ENCODE results near the gene CCDC86.
A peak's percentile ranks its signal among the peaks of the same experiment; 100 is the strongest.
"Not testable (repeated sequence)": the region's sequence is repeated elsewhere in the genome, so short reads cannot be mapped to it uniquely, and the experiment has no call there.

CCDC86 gene, protein sequence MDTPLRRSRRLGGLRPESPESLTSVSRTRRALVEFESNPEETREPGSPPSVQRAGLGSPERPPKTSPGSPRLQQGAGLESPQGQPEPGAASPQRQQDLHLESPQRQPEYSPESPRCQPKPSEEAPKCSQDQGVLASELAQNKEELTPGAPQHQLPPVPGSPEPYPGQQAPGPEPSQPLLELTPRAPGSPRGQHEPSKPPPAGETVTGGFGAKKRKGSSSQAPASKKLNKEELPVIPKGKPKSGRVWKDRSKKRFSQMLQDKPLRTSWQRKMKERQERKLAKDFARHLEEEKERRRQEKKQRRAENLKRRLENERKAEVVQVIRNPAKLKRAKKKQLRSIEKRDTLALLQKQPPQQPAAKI

DNA sequence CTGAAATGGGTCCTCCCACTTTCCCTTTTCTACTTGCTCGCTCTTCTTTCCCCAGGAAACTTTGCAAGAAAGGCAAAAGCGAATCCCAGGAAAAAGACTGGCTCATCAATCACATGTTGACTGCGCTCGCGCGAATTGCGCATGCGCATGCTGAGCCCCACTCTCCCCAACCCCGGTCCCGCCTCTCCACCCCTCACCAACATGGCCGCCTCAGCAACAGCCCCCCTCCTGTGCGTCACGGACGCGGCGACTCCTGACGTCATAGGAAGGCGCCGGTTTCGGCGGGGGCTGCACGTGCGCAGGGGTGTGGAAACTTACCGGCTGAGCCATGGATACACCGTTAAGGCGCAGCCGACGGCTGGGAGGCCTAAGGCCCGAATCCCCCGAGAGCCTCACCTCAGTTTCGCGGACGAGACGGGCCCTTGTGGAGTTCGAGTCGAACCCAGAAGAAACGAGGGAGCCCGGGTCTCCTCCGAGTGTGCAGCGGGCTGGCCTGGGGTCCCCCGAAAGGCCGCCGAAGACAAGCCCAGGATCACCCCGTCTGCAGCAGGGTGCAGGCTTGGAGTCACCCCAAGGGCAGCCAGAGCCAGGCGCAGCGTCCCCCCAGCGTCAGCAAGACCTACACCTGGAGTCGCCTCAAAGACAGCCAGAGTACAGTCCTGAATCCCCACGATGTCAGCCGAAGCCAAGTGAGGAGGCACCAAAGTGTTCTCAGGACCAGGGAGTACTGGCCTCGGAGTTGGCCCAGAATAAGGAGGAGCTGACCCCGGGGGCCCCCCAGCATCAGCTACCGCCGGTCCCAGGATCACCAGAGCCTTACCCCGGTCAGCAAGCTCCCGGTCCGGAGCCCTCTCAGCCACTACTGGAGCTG is at the start of gene CCDC86:
CCDC86 (plus strand) TSS at position 317 of the 871 bp plus-strand sequence; CDS start at position 329, 12 bp downstream.
- peak; percentile 100 for DNase-seq (ENCODE audit: low spot score)

DNA sequence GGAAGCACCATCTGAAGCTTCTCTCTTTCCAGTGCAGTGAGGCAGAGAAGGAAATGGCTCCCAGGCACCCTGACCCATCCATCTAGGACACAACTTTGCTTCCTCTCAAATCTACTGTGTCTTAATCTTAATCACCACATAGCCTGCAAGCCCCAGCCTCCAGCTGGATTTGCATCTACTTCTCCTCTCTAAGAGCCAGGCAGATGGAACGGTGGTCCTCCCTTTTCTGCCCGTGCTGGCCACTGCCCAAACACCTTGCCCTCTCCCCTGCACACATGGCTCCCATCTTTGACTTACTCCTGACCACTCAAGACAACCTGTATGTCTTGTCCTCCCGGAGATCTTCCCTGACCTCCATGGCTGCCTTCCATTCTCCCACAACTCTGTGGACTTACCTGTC is 49.4 kb upstream of the CCDC86 start:
- DNase-seq (ENCODE audit: low spot score) = no peak

DNA sequence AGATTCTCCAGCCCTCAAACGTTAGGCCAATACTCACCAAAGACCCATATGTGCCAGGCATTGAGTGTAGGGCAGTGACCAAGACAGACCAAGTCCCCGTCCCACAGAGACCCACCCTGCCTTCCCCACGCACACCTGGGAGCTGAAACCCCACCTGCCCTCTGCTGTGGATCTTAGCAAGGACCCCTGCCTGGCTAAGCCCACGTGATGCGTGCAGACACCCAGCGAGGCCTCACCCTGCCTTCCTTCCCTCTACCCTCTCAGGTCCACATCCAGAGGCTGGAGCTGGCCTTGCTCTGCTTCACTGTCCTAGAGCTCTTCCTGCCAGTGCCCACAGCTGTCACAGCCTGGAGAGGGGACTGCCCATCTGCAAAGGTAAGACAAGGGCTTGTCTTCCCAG is 46.6 kb upstream of the CCDC86 start:
- no peak for DNase-seq (ENCODE audit: low spot score)

DNA sequence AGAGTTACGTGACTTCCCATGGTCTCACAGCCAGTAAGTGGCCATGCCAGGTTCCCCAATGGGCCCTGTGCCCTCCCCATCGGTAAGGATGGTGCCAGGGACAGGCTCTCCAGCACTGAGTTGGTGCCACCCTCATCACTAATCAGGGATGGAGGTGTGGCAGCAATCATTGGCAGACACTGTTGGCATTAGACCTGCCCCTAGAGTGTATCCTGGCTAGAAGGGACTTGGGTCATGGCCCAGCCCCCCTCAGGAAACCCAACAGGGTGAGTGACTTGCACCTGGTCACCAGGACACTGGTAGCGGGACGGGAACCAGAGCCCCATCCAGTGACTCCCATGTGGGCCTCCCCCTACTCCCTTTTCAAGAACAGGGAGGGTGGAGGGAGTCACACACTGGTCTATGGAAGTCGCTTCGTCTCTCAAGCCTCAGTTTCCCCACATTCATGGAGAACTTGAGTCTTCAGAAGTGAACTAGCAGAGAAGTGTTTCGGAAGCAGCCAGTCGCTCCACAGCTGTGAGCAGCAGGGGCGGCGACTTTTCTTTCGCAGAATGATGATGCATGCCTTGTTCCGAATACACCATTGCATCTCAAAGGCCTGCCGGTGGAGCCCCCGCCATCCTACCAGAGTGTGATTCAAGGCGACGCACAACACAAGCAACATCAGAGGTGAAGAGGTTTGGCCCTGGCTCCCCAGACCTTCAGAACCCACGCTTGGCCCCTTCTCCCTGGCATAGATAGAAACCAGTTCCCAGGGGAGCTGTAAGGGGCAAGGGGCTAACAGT is 43.9 kb upstream of the CCDC86 start:
- no peak for DNase-seq (ENCODE audit: low spot score)

DNA sequence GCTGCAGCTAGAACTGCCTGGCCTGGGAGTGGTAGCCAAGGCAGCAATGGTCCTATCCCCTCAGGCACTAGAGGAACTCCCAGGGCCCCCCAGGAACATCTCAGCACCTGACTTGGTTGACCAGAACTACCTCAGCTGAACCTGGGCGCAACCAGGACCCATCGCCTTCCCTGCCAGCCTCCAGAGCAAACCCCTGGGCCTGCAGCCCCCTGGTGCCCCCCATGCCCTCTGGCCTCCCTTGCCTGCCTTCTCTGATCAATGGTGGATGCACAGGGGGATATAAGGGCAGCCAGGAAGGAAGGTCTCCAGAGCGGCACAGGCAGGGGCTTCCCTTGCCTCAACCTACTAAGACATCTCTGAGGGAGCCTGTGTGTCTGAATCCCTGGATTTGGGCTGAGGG is 43.3 kb upstream of the CCDC86 start:
- DNase-seq (ENCODE audit: low spot score) = no peak

DNA sequence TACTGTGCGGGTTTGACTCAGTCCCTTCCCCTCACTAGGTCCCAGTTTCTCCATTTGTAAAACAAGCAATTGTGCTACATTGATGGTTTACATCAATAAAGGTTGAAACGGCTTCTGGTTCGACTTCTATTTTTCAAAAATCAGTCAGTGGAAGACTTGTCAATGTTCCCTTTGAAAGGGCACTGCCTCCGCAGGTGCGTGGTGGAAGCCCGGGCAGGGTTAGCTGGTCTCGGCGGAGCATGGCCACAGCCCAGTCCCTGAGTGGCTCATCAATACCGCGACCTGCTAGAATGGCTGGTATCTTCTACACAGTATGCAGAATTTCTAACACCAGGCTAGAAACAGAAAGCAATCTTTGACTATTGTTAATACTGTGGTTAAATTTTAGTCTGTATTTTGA is 40.7 kb upstream of the CCDC86 start:
- no peak for DNase-seq (ENCODE audit: low spot score)

DNA sequence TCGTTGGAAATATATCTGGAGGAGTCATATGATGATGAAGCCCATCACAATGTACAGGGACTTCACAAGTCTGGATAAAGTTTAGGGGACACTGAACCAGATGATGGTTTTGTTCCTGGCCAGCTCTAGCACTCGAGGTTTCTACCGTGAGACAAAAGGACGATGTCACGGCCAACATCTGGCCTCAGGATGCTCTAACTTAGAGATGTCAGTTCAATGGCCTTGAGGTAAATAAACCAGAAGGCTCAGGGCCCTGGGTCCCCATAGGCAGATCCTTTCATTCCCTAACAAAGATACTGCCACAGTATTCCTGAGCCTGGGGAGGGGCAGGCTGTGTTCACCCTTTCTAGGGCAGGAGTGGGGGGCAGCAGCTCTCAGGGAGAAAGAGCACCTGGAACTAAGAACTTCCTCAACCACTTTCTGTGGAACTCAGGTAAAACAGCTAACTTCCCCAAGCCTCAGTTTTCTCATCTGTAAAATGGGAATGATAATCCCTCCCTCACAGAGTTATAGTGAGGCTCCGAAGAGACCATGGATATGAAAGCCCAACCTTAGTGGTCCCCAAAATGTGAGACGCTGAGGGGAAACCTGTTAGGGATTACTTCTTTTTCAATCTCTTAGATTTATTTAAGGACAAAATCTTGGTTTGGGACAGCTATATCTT is 38.5 kb upstream of the CCDC86 start:
- no peak for DNase-seq (ENCODE audit: low spot score)

DNA sequence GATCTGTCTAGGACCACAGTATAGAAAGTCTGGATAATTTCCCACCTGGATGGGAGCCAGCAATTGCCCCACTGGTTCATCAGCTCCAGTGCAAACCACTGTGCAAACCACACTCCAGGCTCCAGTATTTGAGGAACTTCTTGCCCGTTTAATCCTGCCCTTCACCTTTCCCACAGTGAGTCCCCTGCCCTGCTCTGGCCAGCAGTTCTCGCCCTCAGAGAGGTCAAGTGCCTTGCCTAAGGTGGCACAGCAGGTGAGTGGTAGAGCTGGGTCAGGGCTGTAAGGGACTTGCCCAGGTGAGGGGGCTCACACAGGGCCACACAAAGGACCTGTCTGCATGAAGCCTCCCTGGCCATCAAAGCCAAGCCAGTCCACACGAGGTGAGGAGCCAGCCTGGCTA is 32.7 kb upstream of the CCDC86 start:
- no peak for DNase-seq (ENCODE audit: low spot score)

DNA sequence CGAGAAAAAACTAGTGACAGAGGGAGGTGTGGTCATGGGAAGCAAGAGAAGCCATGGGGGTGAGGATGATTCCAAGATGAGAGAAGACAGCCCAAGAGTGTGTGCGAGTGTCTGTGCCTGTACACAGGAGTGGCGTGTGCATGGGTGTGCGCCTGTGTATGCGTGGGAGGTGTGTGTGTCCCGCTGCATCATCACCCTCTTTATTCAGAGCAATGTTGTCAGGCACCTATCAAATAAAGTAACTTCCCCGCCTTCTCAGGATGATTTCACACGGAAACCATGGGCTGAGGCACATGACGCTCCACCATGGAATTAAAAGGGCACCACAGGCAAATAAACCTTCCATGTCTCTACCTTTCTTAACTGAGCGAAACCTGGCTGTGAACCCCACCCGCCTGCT is 32.2 kb upstream of the CCDC86 start:
- no peak for DNase-seq (ENCODE audit: low spot score)

DNA sequence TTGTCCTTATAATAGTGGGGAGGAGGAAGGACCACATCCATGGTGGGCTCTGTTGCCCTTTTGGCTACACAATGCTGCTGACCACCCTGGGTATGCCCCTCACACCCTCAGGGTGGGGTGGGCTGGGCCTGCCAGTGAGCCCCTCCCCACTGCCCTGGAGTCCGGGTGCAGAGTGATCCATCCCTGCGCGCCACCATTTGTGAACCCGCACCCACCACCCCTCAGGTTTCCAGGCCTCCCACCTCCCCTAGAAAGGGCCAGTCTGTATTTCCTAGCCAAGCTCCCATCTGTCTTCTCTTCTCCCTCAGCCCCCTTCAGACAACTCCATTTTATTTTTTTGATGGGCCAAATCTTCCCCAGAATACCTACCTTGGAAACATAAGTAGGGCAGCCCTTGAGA is 31.8 kb upstream of the CCDC86 start:
- DNase-seq (ENCODE audit: low spot score) = no peak

DNA sequence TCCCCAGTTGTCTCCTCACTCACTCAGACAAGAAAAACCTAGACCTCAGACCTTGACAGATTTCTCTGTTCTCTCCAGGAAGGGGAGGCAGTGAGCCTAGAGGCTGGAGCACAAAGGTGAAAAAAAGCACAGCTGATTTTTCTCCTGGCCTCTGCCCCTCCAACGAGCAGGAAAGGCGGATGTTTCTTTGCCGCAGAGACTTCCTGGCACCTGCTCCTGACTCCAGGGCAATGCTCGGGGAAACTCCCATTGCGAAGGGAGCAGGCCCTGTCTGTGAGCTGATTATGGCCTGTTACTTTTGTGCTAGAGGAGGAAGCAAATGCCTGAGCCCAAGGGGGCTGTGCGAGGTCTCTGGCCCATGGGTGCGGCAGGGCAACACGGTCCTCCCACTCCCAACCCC is 31.3 kb upstream of the CCDC86 start:
- no peak for DNase-seq (ENCODE audit: low spot score)

DNA sequence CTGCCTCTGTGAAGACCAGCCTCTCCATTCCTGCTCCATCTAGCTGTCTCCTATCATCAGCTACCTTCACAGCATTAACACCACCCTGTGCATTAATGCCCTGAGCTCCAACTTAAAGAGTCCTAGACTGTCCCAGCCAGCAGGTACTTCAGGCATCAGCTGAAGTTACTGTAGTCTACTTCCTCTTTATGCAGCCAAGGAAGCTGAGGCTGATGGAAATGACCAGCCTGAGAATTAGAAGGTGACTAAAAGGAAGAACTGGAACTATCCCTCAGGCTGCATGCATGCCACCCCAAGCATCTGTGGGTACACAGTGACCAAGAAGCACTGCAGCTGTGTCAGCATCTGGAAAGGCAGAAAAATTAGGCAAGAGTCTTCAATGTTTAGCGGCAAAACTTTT is 28.6 kb upstream of the CCDC86 start:
- DNase-seq (ENCODE audit: low spot score) = no peak

DNA sequence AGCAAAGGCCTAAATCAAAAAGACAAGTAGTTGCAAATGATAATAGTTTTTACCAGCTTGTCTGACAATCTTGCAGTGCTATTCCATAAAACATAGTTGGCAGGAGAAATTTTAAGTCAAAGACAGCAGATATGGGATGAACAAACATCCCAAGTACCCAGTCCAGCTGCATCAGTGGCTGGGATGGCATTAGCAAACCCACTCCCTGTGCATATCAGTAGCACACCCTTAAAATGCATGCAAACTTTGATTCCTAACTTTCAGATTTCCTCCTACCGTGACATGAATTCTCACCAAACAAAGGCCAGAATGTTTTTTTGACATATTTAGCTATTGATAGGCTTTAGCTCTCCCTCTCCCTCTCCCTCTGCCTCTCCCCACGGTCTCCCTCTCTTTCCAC is 27.8 kb upstream of the CCDC86 start:
- no peak for DNase-seq (ENCODE audit: low spot score)

DNA sequence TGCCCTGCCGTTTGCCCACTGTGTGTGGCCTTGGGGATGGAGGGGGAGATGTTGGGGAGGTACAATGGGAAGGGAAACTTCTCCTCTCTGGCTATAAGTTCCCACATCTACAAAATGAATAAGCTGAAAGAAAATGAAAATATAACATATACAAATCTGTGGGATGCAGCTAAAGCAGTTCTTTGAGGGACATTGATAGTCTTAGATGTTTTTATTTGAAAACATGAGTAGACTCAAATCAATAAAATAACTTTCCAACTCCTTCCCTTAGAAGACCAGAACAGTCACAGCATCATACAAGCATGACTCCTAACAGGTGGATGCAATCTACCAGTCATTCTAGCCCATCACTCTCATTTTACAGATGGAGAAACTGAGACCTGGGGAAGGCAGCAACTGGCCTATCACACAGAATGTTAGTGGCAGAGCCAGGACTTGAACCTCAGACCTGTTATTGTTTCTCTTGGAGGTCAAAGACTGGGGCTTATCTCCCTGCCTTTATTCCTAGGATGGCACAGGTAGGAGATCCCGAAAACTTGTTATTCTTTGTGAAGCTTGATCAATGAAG is 25.2 kb upstream of the CCDC86 start:
- no peak for DNase-seq (ENCODE audit: low spot score)

DNA sequence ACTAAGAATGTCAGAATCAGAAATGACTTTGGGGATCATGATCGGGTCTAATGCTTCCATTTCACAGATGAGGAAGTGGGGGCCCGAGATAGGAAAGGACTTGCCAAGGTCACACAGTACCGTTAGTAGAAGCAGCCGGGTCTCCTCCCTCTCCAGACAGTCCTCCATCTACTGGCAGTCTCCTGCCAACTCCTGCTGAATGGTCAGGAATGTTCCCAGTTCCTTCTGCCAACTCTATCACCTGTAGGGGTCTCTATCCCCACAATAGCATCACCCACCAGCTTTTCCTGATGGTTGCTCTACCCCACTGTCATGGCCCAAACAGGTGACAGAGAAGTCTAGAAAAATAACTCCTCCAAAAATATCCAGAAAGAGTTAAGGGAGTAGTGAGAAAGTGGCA is 23.9 kb upstream of the CCDC86 start:
- no peak for DNase-seq (ENCODE audit: low spot score)

DNA sequence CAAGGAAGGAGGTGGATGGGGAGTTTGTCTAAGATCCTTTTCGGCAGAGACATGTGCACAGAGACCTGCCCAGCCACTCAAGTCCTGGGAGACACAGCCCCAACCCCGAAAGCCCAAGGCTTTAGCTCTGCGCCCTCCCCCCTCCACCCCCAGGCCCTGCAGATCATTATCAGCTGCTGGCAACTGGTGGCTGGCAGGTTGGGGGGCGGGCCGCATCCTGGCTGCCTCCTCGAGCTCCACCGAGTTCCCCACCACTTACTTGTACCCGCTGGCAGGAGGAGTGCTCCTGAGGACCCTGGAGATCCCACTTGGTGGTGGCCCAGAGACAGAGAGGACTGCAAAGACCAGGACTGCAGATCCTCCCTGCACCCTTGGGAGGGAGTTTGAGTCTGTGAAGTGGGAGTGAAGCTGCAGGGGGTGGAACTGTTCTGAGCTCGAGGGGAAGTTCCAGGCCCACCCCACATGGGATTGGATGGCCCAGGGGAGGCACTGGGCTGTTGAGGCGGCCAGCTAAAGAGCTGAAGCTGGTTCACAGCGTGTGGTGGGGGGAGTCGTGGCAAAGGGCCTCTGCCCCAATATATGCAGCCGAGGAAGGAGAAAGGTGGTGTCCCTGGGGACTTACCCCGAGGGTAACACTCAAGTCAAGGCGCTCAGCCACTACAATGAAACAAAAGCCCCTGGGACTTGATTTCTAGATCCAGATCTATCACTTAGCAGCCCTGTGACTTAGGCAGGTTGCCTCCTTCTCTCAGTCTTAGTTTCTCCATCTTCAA is 19.9 kb upstream of the CCDC86 start:
- DNase-seq (ENCODE audit: low spot score) = no peak

DNA sequence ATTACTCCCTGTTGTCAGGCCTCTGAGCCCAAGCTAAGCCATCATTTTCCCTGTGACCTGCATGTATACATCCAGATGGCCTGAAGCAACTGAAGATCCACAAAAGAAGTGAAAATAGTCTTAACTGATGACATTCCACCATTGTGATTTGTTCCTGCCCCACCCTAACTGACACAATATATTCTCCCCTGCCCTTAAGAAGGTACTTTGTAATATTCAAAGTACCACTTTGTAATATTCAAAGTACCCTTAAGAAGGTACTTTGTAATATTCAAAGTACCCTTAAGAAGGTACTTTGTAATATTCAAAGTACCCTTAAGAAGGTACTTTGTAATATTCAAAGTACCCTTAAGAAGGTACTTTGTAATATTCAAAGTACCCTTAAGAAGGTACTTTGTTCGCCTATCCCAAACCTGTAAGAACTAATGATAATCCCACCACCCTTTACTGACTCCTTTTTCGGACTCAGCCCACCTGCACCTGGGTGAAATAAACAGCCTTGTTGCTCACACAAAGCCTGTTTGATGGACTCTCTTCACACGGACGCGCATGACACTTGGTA is 18.1 kb upstream of the CCDC86 start:
- not testable (repeated sequence) for DNase-seq (ENCODE audit: low spot score)

DNA sequence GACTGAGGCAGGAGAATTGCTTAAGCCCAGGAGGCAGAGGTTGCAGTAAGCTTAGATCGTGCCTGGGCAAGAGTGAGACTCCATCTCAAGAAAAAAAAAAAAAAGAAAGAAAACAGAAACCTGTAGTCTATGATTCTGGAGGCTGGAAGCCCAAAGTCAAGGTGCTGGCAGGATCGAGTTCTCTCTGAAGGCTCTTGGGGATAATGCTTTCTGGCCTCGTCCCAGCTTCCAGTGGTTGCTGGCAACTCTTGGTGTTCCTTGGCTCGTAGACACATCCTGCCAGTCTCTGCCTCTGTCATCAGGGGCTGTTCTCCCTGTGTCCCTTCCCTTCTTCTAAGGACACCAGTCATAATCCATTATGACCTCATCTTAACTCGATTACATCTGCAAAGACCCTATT is 16.8 kb upstream of the CCDC86 start:
- DNase-seq (ENCODE audit: low spot score) = no peak

DNA sequence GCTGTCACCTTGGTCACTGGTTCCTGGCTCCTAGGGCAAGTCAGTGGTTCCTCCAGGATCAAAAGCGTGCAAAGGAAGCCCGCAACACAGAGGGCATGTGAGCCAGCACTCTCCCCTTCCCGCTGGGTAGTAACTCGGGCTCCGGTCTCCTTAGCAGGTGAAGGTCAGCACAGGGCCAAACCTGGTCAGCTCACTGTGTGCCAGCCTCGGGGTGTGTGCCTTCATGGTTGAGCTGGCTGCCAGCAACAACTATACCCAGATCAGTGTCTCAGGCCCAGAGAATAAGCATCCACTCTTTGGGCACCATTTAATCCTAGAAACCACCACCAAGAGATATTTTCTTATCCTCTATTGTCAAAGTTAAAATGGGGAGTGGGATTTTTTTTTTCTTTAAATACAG is 16.1 kb upstream of the CCDC86 start:
- DNase-seq (ENCODE audit: low spot score) = no peak

DNA sequence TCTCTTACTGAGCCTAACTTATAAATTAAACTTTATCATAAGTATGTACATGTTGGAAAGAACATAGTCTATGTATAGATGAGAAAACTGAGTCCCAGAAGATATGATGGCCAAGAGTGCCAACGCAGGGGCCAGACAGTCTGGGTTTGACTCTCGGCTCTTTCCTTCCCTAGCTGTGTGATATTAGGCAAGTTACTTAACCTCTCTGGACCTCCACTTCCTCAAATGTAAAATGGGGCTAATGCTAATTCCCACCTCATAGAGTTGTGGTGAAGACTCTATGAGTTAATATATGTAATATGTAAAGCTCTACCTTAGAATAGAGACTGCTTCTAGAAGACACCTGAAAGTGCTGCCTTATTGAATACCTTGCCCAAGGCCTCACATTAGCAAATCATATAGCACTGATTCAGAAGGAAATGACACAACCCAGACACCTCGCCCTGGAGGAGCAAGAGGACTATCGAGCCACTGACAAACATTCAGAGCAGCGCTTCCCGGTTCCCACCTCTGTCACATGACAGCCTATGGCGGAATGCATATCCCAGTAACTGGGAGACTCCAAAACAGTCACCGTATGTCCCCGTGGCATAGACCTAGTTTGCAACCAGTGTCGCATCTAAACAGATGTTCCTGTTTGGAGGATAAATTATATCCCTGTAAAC is 11.3 kb upstream of the CCDC86 start:
- DNase-seq (ENCODE audit: low spot score) = no peak

Measured in HuH-7.5 (cell line).